Measurements from ENCODE around the gene FXYD7.

- TF ChIP-seq, protein P1, sequence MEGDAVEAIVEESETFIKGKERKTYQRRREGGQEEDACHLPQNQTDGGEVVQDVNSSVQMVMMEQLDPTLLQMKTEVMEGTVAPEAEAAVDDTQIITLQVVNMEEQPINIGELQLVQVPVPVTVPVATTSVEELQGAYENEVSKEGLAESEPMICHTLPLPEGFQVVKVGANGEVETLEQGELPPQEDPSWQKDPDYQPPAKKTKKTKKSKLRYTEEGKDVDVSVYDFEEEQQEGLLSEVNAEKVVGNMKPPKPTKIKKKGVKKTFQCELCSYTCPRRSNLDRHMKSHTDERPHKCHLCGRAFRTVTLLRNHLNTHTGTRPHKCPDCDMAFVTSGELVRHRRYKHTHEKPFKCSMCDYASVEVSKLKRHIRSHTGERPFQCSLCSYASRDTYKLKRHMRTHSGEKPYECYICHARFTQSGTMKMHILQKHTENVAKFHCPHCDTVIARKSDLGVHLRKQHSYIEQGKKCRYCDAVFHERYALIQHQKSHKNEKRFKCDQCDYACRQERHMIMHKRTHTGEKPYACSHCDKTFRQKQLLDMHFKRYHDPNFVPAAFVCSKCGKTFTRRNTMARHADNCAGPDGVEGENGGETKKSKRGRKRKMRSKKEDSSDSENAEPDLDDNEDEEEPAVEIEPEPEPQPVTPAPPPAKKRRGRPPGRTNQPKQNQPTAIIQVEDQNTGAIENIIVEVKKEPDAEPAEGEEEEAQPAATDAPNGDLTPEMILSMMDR (conservative IDR thresholded peaks at IDR 0.05 in 1 of 2, IDR thresholded peaks at IDR 0.05 in 1 of 2; ENCODE audit: low read depth in 1 of 2, low read length in 2 of 2) = no peak
- TF ChIP-seq EZH2 (IDR thresholded peaks at IDR 0.05; ENCODE audit: low read length, missing control alignments) = no peak
Observed at GRCh38 chr19:35154525-35155406, 11.7 kb downstream of the FXYD7 start, which contains the start of gene FXYD5.

Data from fibroblast of lung (primary cell).